ENCODE measurements around the gene SLCO3A1.

SLCO3A1 gene

DNA sequence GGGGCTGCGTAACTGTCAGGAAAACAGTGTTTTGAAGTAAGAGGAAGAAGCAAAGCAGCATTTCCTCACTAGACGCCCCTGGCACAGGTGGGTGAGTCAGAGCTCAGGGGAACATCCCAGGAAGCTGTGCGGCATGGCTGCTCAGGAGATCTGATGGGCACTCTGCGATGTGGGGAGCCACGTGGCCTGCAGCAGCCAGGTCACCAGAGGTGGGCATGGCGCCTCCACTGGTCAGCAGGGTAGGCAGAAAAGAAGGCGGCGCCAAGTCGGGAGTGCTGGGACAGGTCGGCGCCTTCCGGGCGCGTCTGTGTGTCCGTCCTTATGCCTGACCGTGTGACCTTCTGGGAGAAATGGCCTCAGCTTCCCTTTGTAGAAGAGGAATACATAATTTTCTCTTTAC lies 290.3 kb downstream of the SLCO3A1 start:
- DNase-seq = no peak

GRCh38 chr15:92146511-92147150 lies 293.1 kb downstream of the SLCO3A1 start:
- DNase-seq = no peak

DNA sequence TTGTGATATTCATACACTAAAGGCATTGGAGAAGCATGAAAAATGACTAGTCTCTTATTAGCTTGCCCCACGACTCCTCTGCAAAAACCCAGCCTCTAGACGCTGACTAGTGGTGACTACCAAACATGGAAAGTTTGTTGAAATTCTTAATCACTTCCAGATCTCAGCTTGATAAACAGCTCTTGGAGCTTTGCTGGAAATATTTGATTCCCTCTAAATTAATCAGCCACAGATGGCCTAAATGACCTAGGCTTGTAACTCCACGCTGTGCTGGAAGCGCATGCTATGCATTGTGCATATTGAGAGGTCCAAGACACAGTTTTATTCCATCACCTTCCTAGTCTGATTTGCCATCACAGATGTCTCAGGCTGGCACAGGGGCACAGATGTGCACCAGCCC lies 295.5 kb downstream of the SLCO3A1 start:
- DNase-seq = no peak

GRCh38 chr15:92149465-92149864 lies 296.0 kb downstream of the SLCO3A1 start:
- no peak for DNase-seq

DNA sequence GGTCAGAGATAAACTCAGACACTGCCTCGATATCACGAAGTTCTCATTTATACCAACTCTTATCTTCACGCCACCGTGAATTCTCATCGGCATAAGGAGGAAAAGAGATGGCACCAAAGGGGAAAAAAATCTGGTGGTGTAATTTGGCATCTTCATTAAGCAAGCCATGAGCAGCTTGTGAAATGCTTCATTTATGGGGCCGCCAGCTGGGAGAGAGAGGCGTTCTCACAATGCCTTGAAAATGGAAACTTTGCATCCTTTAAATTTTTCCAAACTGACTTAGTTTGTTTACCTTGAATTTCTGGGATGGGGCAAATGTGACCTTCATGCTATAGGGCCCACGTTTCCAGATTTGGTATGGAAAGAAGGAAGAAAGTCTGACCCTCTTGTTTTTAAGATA lies 297.7 kb downstream of the SLCO3A1 start:
- DNase-seq = no peak

GRCh38 chr15:92151741-92152140 lies 298.2 kb downstream of the SLCO3A1 start:
- no peak for DNase-seq

GRCh38 chr15:92152983-92153382 lies 299.5 kb downstream of the SLCO3A1 start:
- DNase-seq = no peak

DNA sequence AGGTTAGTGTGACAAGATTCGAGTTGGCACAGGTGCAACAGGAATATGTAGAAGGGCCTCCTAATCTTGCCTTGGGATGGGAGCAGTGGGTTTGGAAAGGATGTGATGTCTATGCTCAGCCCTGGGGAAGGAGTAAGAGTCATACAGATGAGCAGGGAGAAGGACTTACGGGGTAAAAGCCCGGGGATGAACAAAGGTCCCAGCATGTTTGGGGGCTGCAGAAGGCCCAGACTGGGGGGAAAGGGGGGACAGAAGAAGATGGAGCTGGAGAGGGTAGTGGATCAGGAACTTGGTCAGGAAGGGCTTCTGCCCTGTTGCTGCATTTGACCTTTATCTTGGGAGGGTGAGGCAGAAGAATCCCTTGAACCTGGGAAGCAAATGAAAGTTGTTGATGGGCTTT lies 300.1 kb downstream of the SLCO3A1 start:
- DNase-seq = no peak

- DNase-seq = no peak
These were observed 302.4 kb downstream of the SLCO3A1 start for GRCh38 chr15:92155934-92156333.

DNA sequence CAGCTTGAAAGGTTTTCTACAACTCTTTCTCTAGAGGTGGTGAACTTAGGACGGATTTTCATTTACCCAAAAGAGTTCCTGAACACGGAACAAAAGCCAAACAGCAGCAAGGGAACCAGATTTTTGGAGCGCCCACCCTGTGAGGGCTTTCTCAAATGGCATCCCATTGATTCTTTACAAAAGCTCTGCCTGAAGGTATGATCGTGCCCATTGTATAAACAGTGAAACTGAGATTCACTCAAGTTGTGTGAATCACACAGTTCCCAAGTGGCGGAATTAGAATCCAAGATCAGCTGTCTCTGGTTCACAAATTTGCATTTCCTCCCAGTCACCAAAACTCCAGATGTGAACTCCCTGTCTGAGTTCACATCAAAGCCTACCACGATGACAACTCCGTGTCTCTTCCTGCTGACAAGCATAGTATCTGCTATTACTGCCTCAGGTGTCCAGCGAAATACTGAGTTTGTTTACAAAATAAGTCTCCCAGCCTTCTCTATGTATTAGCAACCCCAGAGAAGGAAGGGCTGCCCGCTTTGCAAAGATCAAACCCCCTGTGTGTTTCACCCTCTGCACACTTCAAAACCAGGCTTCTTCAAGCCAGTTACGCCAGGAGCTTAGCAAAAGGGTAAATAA lies 304.3 kb downstream of the SLCO3A1 start:
- DNase-seq = no peak

- peak; percentile 52 for DNase-seq
These were observed 304.9 kb downstream of the SLCO3A1 start for GRCh38 chr15:92158426-92158825.

- no peak for DNase-seq
These were observed 306.0 kb downstream of the SLCO3A1 start for GRCh38 chr15:92159481-92159880.

GRCh38 chr15:92159906-92160841 lies 306.7 kb downstream of the SLCO3A1 start:
- DNase-seq = no peak

DNA sequence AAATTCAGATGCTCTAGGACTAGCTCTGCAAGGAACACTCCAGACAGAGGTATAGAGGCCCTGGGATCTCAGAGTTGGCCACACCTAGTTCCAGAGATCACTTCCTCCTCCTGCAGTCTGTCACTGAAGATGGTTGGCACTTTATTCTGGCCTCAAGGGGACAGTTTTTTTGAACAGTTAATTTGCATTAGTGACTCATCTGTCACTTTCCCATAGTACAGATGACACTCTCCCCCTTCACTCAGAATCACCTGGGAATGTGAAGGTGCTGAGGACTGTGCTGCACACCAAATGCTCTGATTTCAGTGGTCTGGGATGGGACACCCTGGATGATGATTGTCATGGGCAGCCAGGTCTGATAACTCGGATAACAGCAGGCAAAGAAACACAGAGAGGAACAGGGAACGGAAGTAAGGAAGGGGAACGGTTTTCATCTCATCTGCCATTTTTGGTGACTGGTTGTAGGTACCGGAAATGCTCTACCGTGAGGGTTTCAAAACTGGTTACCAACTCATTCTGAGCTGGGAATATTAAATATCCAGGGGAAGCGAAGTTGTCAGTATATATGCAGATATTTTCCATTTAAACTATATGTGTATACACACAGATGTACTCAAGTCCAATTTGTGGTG lies 307.6 kb downstream of the SLCO3A1 start:
- no peak for DNase-seq

- DNase-seq = no peak
These were observed 309.1 kb downstream of the SLCO3A1 start for GRCh38 chr15:92162657-92163056.

DNA sequence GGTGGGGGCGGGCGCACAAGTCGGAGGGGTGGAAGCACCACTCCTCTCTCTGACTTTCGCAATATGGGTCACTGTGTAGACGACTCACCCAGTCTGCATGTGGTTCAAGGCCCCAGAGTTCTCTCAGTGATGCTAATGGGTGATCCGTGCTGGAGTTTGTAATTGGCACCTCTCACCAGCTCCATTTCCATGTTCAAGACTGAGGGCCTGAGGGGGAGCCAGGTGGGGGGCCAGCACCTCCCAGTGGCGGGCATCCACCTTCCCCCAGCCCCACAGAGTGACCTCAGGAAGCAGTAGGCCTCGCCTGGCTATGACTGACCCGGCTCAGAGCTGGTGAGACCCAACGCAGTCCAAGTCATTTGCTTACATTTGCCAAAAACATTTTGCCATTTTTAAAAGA lies 310.1 kb downstream of the SLCO3A1 start:
- no peak for DNase-seq

- no peak for DNase-seq
These were observed 311.0 kb downstream of the SLCO3A1 start for GRCh38 chr15:92164327-92165000.

GRCh38 chr15:92165001-92165346 lies 311.5 kb downstream of the SLCO3A1 start:
- no peak for DNase-seq

- DNase-seq = no peak
These were observed 312.5 kb downstream of the SLCO3A1 start for GRCh38 chr15:92166029-92166428.

- no peak for DNase-seq
These were observed 313.4 kb downstream of the SLCO3A1 start for GRCh38 chr15:92166751-92167405.

DNA sequence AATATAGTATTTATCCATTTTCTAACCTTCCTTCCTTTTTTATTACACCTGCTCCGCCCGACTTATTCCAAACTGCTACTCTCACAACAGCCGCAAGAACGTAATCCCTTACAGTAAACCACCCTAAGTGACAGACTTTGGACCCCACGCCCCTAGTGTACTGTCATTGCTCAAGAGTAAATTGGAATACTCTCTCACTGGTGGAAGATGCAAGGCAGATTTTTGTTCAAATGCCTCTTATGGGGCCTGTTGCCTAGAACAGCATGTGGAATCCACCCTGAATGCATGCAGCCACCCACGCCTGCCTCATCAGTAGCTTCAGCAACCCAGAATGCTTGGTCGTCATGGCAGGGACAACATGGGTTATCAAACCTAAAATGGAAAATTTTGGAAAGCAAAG lies 313.9 kb downstream of the SLCO3A1 start:
- DNase-seq = no peak

DNA sequence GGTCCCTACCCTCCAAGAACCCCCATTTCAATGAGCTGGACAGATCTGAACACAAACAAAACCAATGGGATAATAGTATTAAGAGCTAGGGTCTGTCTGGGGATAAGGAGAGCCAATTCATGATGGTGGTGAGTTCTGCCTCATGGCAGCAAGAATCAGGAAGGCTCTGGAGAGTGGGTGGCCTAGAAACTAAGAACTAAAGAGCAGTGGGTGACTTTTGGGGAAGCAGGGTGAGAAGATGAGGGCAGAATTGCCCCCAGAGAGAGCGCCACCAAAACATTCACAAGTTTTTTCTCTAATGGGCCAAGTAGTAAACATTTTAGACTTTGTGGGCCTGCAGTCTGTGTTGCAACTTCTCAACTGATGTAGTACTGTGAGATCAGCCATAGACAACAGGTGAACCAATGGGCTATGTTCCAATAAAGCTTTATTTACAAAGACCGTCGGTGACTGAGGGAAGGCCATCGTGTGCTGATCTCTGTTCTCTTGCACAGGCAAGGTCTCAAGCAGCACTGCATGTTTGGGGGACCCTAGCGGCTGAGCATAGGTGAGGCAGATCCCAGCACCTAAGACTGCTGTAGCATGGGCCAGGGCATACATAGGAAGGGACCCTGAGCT lies 314.7 kb downstream of the SLCO3A1 start:
- DNase-seq = no peak

Data from CD4-positive, alpha-beta T cell treated with Interleukin-4 for 4 hours (primary cell).